HCT116 (cell line): Measurements from ENCODE around the gene GNPTG. TPM values are rescaled to one million over a fixed set of nuclear protein-coding genes. Genes with fewer than 3 reads are reported as not detected.

Experiments used
- ATAC-seq: fragments of 200-7000 bp; cut with Tn5 transposase; 2 replicates; pipeline ENCODE4 v1.9.1; 2020; ENCODE audit warnings: mild to moderate bottlenecking, moderate library complexity
- BruUV-seq: library from RNA; stranded (reverse); fragments of 400-500 nt; replicated peaks from 2 replicates; lab custom pipeline; 2021; lab: Mats Ljungman, UMichigan
- CTCF ChIA-PET: fragments of 300-600 bp; sonication (Branson Sonifier 250); formaldehyde crosslinking; loops from one replicate; lab custom pipeline; 2021; ENCODE audit warnings: antibody characterized with exemption; lab: Charles Lee
- POLR2A ChIA-PET: fragments of 300-600, 350-600 bp; sonication (Branson Sonifier 250); formaldehyde crosslinking; loops from one replicate; lab custom pipeline; 2021; ENCODE audit warnings: antibody characterized with exemption; lab: Charles Lee
- RAD21 ChIA-PET, 2 experiments: fragments of 300-600 bp; sonication (Branson Sonifier 250); formaldehyde crosslinking; loops; one replicate each; lab custom pipeline; 2023; ENCODE audit warnings: low total read pairs in 2 of 2; ENCODE audit not compliant: uncharacterized antibody in 2 of 2, unreplicated experiment in 2 of 2, low non-redundant PET in 1 of 2; lab: Charles Lee
- DNase-seq: peaks from one replicate; pipeline ENCODE4 v3.0.0-alpha.2; 2010; ENCODE audit warnings: low read depth, low spot score
- H2AFZ ChIP-seq: fragments of 200-600 bp; shearing (Covaris generic), sonication (generic); 2 replicates; pipeline ENCODE4 v1.6.1; 2017; ENCODE audit warnings: low read depth, mixed run types, mixed read lengths, antibody characterized with exemption, low read length; ENCODE audit not compliant: poor library complexity, severe bottlenecking
- H3K27ac ChIP-seq: 2 replicates; pipeline ENCODE4 v1.5.1; 2012; ENCODE audit warnings: low read depth, low read length
- H3K27me3 ChIP-seq: fragments of 200-600 bp; sonication (generic); 2 replicates; pipeline ENCODE4 v1.6.1; 2016; ENCODE audit warnings: mixed run types, low read length, mixed read lengths; ENCODE audit not compliant: insufficient read depth
- H3K36me3 ChIP-seq, 2 experiments: fragments of 200-500 bp in 1 of 2; fragments of 200-600 bp in 1 of 2; sonication (Bioruptor generic) in 1 of 2; sonication (generic) in 1 of 2; 2 replicates each; pipeline versions ENCODE4 v1.5.1 to v1.6.1; 2014 to 2016; ENCODE audit warnings: low read length in 2 of 2, inconsistent platforms in 1 of 2, mixed read lengths in 1 of 2, mixed run types in 1 of 2; ENCODE audit not compliant: insufficient read depth in 2 of 2, control insufficient read depth in 1 of 2
- H3K4me1 ChIP-seq, 2 experiments: fragments of 200-600 bp in 1 of 2; sonication (generic) in 1 of 2; 2 replicates each; pipeline versions ENCODE4 v1.5.1 to v1.6.1; 2012 to 2017; ENCODE audit warnings: low read length in 2 of 2, inconsistent platforms in 1 of 2, mild to moderate bottlenecking in 1 of 2, mixed read lengths in 1 of 2, mixed run types in 1 of 2, moderate library complexity in 1 of 2; ENCODE audit not compliant: insufficient read depth in 2 of 2, control insufficient read depth in 1 of 2
- H3K4me2 ChIP-seq: fragments of 200-600 bp; sonication (generic); 2 replicates; pipeline ENCODE4 v1.6.1; 2017; ENCODE audit warnings: mixed run types, low read length, mixed read lengths
- H3K4me3 ChIP-seq, 2 experiments: fragments of 200-600 bp in 1 of 2; sonication (generic) in 1 of 2; replicated peaks in 1 of 2; 2 replicates each; pipeline ENCODE4 v1.5.1; 2011 to 2016; ENCODE audit warnings: low read length in 2 of 2, control low read depth in 1 of 2, low read depth in 1 of 2, mild to moderate bottlenecking in 1 of 2, mixed read lengths in 1 of 2, mixed run types in 1 of 2
- H3K79me2 ChIP-seq: fragments of 200-600 bp; sonication (generic); 2 replicates; pipeline ENCODE4 v1.6.1; 2017; ENCODE audit warnings: mild to moderate bottlenecking, mixed run types, low read length, moderate library complexity, mixed read lengths; ENCODE audit not compliant: insufficient read depth
- H3K9ac ChIP-seq: fragments of 200-600 bp; sonication (generic); 2 replicates; pipeline ENCODE4 v1.6.1; 2016; ENCODE audit warnings: low read length, mixed read lengths
- H3K9me2 ChIP-seq: fragments of 200-600 bp; sonication (generic), shearing (Covaris generic); 2 replicates; pipeline ENCODE4 v1.6.1; 2017; ENCODE audit warnings: mixed run types, mild to moderate bottlenecking, moderate library complexity; ENCODE audit not compliant: insufficient read depth
- H3K9me3 ChIP-seq, 2 experiments: fragments of 200-500 bp in 1 of 2; fragments of 200-600 bp in 1 of 2; sonication (Bioruptor generic) in 1 of 2; sonication (generic) in 1 of 2; 2 replicates each; pipeline ENCODE4 v1.6.1; 2014 to 2017; ENCODE audit warnings: low read length in 2 of 2, mixed read lengths in 2 of 2, inconsistent platforms in 1 of 2, low read depth in 1 of 2, mild to moderate bottlenecking in 1 of 2, mixed run types in 1 of 2, moderate library complexity in 1 of 2; ENCODE audit not compliant: control insufficient read depth in 1 of 2, insufficient read depth in 1 of 2
- H4K20me1 ChIP-seq: fragments of 200-600 bp; sonication (generic), shearing (Covaris generic); 2 replicates; pipeline ENCODE4 v1.6.1; 2017; ENCODE audit warnings: mixed run types, mild to moderate bottlenecking, moderate library complexity; ENCODE audit not compliant: insufficient read depth
- CBX3 ChIP-seq: IDR thresholded peaks from 2 replicates; pipeline ENCODE4 v1.6.1; 2012; ENCODE audit warnings: low read depth
- CTCF ChIP-seq, 3 experiments: fragments of 200-600 bp in 1 of 3; sonication (generic) in 1 of 3; IDR thresholded peaks in 2 of 3; conservative IDR thresholded peaks in 1 of 3; 2 replicates each; pipeline ENCODE4 v1.5.1; 2012 to 2017; ENCODE audit warnings: low read depth in 2 of 3, low read length in 2 of 3, antibody characterized with exemption in 1 of 3, borderline replicate concordance in 1 of 3, control low read depth in 1 of 3, mild to moderate bottlenecking in 1 of 3, mixed read lengths in 1 of 3, mixed run types in 1 of 3, moderate library complexity in 1 of 3; ENCODE audit not compliant: insufficient read depth in 1 of 3
- SIN3A ChIP-seq: IDR thresholded peaks from 2 replicates; pipeline ENCODE4 v1.6.1; 2012; ENCODE audit warnings: low read depth
- SP1 ChIP-seq: IDR thresholded peaks from 2 replicates; pipeline ENCODE4 v1.6.1; 2012; ENCODE audit warnings: low read depth
- TCF7L2 ChIP-seq: IDR thresholded peaks from 2 replicates; pipeline ENCODE4 v1.7.0; 2011; ENCODE audit warnings: borderline replicate concordance, inconsistent platforms; ENCODE audit not compliant: insufficient read depth, insufficient read length; ENCODE audit errors: extremely low read depth
- intact Hi-C: fragments of 100-400 bp; cut with micrococcal nuclease; formaldehyde crosslinking; loops from 2 replicates; pipeline ENCODE4 v1.10.0; 2022
- total RNA-seq: library from RNA; stranded (reverse); gene quantifications from one replicate; pipeline ENCODE4 v1.2.1, GENCODE V29; 2021; ENCODE audit not compliant: unreplicated experiment

GNPTG gene
- total RNA-seq, 1 experiment from 2014 or later = 35.2 TPM

- ATAC-seq = no peak
These were observed 14.5 kb downstream of the GNPTG start for GRCh38 chr16:1366060-1366711.

More at GRCh38 chr16:1366060-1366711, 14.5 kb downstream of the GNPTG start:
- no peak overlapping the region for H3K4me2 ChIP-seq
- H3K9me2 ChIP-seq = no peaks in the 10 kb centered on the region
- no peaks in the 10 kb centered on the region for H3K9me3 ChIP-seq
- POLR2A ChIA-PET = no interaction called here
- RAD21 ChIA-PET = no interaction called here
- DNase-seq = no peak
- H3K27ac ChIP-seq = no peak overlapping the region; the same call in 1 of the 2 replicates
- H3K79me2 ChIP-seq = peaks cover 25% of the 10 kb centered on the region
- CTCF ChIA-PET = interaction anchor here (1.3 kb wide), 1 partner anchor 12 kb away, joined by 4 read pairs; no protein-coding TSS in a partner anchor
- intact Hi-C loops = loop anchor here (10.0 kb wide), 1 partner anchor 49 kb away; the partner anchor contains the start of gene UNKL
- peaks cover 0 to 7% of the 10 kb centered on the region in 2 experiments; a peak in 1 of 4 replicates for H3K4me1 ChIP-seq
- H4K20me1 ChIP-seq = peaks cover 3% of the 10 kb centered on the region; the same call in 1 of the 2 replicates
- H2AFZ ChIP-seq = no peak overlapping the region
- TF ChIP-seq SP1 = no peak
- no peak for TF ChIP-seq CTCF (IDR thresholded peaks at IDR 0.05 in 2 of 3, conservative IDR thresholded peaks at IDR 0.05 in 1 of 3; ENCODE audit: borderline replicate concordance in 1 of 3, insufficient read depth in 1 of 3, low read depth in 2 of 3, low read length in 2 of 3)
- TF ChIP-seq SIN3A = no peak
- no peak for TF ChIP-seq CBX3
- no peak for TF ChIP-seq TCF7L2
- no peaks in the 10 kb centered on the region for H3K27me3 ChIP-seq
- H3K9ac ChIP-seq = no peak overlapping the region
- H3K36me3 ChIP-seq = peaks cover 26 to 42% of the 10 kb centered on the region in 2 experiments
- no peak overlapping the region for H3K4me3 ChIP-seq
- BruUV-seq = no TSS peak
